ENCODE results near the gene DNAJC2. TPM values are rescaled to one million over a fixed set of nuclear protein-coding genes. Genes with fewer than 3 reads are reported as not detected.
"Not testable (repeated sequence)": the region's sequence is repeated elsewhere in the genome, so short reads cannot be mapped to it uniquely, and the experiment has no call there.

Gene DNAJC2
- total and polyA plus RNA-seq, 2 donors from 2014 or later = 14.4 to 20.9 TPM

- no peak for FAIRE-seq
Measured at GRCh38 chr7:103292122-103292521, 52.4 kb downstream of the DNAJC2 start.

DNA sequence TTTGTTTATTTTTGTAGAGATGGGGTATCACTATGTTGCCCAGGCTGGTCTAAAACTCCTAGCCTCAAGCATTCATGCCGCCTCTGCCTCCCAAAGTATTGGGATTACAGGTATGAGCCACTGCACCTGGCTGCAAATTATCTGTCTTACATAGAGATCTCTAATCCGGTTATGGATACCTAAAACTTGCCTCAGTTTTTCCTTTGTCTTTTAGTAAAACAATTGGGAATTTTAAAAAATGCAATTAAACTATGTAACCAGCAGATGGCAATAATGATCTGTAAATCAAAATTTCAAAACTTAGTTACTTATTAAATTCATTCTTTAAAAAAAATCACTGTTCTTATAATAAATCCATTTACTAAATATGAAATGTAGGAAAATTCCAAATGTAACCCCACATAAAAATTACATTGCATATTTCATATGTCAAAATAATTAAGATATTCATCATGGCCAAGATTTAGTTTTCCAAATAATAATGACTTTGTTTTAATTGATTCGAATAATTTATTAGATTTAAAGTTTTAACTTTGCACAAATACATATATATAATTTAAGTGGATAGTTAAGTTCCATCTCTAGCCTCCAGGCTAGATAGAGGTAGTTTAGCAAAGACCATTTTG is 61.7 kb downstream of the DNAJC2 start:
- H3K4me1 ChIP-seq (ENCODE audit: control insufficient read depth in 2 of 3, insufficient read depth in 2 of 3, low read depth in 1 of 3, low read length in 3 of 3); intact Hi-C loops (cut with DNase I); H3K27me3 ChIP-seq (ENCODE audit: control insufficient read depth, insufficient read depth, low read length); H3K4me3 ChIP-seq (ENCODE audit: low read length in 3 of 3); H3K36me3 ChIP-seq (ENCODE audit: control insufficient read depth in 2 of 3, insufficient read depth in 3 of 3, low read length in 3 of 3); H3K9ac ChIP-seq (ENCODE audit: low read length in 3 of 3); H3K27ac ChIP-seq (ENCODE audit: low read depth in 2 of 2, low read length in 2 of 2); DNase-seq; H3K9me3 ChIP-seq (ENCODE audit: control insufficient read depth in 2 of 3, insufficient read depth in 1 of 3, low read length in 3 of 3): not testable (repeated sequence)
- FAIRE-seq = peak; percentile 97

More at GRCh38 chr7:103292122-103292521, 52.4 kb downstream of the DNAJC2 start:
- DNase-seq = no peak
- intact Hi-C loops (cut with DNase I) = no loop called here
- Histone ChIP-seq H3K9ac (ENCODE audit: low read length in 3 of 3) (no peak overlapping the region), H3K4me3 (ENCODE audit: low read length in 3 of 3) (no peak overlapping the region), H3K27me3 (ENCODE audit: control insufficient read depth, insufficient read depth, low read length) (no peaks in the 10 kb centered on the region), H3K9me3 (ENCODE audit: control insufficient read depth in 2 of 3, insufficient read depth in 1 of 3, low read length in 3 of 3) (no peaks in the 10 kb centered on the region), H3K4me1 (ENCODE audit: control insufficient read depth in 2 of 3, insufficient read depth in 2 of 3, low read depth in 1 of 3, low read length in 3 of 3) (peaks cover 0 to 3% (median 2%) of the 10 kb centered on the region in 3 donors), H3K27ac (ENCODE audit: low read depth in 2 of 2, low read length in 2 of 2) (no peak overlapping the region), H3K36me3 (ENCODE audit: control insufficient read depth in 2 of 3, insufficient read depth in 3 of 3, low read length in 3 of 3) (no peaks in the 10 kb centered on the region)
- TF ChIP-seq, protein P1, sequence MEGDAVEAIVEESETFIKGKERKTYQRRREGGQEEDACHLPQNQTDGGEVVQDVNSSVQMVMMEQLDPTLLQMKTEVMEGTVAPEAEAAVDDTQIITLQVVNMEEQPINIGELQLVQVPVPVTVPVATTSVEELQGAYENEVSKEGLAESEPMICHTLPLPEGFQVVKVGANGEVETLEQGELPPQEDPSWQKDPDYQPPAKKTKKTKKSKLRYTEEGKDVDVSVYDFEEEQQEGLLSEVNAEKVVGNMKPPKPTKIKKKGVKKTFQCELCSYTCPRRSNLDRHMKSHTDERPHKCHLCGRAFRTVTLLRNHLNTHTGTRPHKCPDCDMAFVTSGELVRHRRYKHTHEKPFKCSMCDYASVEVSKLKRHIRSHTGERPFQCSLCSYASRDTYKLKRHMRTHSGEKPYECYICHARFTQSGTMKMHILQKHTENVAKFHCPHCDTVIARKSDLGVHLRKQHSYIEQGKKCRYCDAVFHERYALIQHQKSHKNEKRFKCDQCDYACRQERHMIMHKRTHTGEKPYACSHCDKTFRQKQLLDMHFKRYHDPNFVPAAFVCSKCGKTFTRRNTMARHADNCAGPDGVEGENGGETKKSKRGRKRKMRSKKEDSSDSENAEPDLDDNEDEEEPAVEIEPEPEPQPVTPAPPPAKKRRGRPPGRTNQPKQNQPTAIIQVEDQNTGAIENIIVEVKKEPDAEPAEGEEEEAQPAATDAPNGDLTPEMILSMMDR (IDR thresholded peaks at IDR 0.05; ENCODE audit: borderline replicate concordance, extremely low read depth, insufficient read depth) = no peak

DNA sequence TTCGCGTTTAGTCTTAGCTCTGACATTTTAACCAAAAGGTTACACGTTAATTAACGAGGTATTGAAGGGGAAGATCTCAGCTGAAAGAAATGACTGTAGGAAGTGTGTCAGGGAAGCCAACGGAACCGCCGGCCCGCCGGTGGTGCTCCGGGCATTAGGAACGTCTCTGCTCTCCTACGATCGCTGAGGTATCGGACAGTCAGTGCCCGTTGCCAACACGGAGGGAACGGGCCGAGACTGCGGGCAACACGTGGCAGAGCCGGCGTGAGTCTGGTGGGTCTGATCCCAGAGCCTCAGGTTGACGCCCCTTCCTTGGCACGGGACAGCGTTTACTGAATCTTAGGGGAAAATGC is 63.8 kb downstream of the DNAJC2 start:
- H3K27ac ChIP-seq (ENCODE audit: low read depth in 2 of 2, low read length in 2 of 2); H3K9ac ChIP-seq (ENCODE audit: low read length in 3 of 3); H3K9me3 ChIP-seq (ENCODE audit: control insufficient read depth in 2 of 3, insufficient read depth in 1 of 3, low read length in 3 of 3); intact Hi-C loops (cut with DNase I); H3K4me1 ChIP-seq (ENCODE audit: control insufficient read depth in 2 of 3, insufficient read depth in 2 of 3, low read depth in 1 of 3, low read length in 3 of 3); FAIRE-seq; H3K36me3 ChIP-seq (ENCODE audit: control insufficient read depth in 2 of 3, insufficient read depth in 3 of 3, low read length in 3 of 3); H3K27me3 ChIP-seq (ENCODE audit: control insufficient read depth, insufficient read depth, low read length): not testable (repeated sequence)
- H3K4me3 ChIP-seq (ENCODE audit: low read length in 3 of 3) = peak overlapping the region; percentile 42 to 66 (median 46)
- DNase-seq = peak in 2 of 5 donors; percentile 19 to 39

- Histone ChIP-seq H3K9ac (ENCODE audit: low read length in 3 of 3) (peak overlapping the region in 1 of 3 donors; percentile 46), H3K4me3 (ENCODE audit: low read length in 3 of 3) (peak overlapping the region; percentile 46 to 66 (median 64))
- H3K9me3 ChIP-seq (ENCODE audit: control insufficient read depth in 2 of 3, insufficient read depth in 1 of 3, low read length in 3 of 3); H3K27me3 ChIP-seq (ENCODE audit: control insufficient read depth, insufficient read depth, low read length); H3K4me1 ChIP-seq (ENCODE audit: control insufficient read depth in 2 of 3, insufficient read depth in 2 of 3, low read depth in 1 of 3, low read length in 3 of 3); H3K36me3 ChIP-seq (ENCODE audit: control insufficient read depth in 2 of 3, insufficient read depth in 3 of 3, low read length in 3 of 3); intact Hi-C loops (cut with DNase I); FAIRE-seq; H3K27ac ChIP-seq (ENCODE audit: low read depth in 2 of 2, low read length in 2 of 2): not testable (repeated sequence)
- peak; percentile 81 to 91 (median 88) for DNase-seq
Measured at GRCh38 chr7:103279963-103280802, 64.4 kb downstream of the DNAJC2 start.

- Histone ChIP-seq H3K9ac (ENCODE audit: low read length in 3 of 3) (peak overlapping the region in 2 of 3 donors; percentile 33 to 46), H3K4me3 (ENCODE audit: low read length in 3 of 3) (peak overlapping the region; percentile 46 to 66 (median 64))
- DNase-seq = peak in 2 of 5 donors; percentile 34 to 53
- FAIRE-seq; intact Hi-C loops (cut with DNase I); H3K9me3 ChIP-seq (ENCODE audit: control insufficient read depth in 2 of 3, insufficient read depth in 1 of 3, low read length in 3 of 3); H3K27me3 ChIP-seq (ENCODE audit: control insufficient read depth, insufficient read depth, low read length); H3K4me1 ChIP-seq (ENCODE audit: control insufficient read depth in 2 of 3, insufficient read depth in 2 of 3, low read depth in 1 of 3, low read length in 3 of 3); H3K36me3 ChIP-seq (ENCODE audit: control insufficient read depth in 2 of 3, insufficient read depth in 3 of 3, low read length in 3 of 3); H3K27ac ChIP-seq (ENCODE audit: low read depth in 2 of 2, low read length in 2 of 2): not testable (repeated sequence)
Measured at GRCh38 chr7:103279636-103279962, 65.0 kb downstream of the DNAJC2 start.

- H3K36me3 ChIP-seq (ENCODE audit: control insufficient read depth in 2 of 3, insufficient read depth in 3 of 3, low read length in 3 of 3); H3K9ac ChIP-seq (ENCODE audit: low read length in 3 of 3); H3K9me3 ChIP-seq (ENCODE audit: control insufficient read depth in 2 of 3, insufficient read depth in 1 of 3, low read length in 3 of 3); H3K27ac ChIP-seq (ENCODE audit: low read depth in 2 of 2, low read length in 2 of 2); H3K27me3 ChIP-seq (ENCODE audit: control insufficient read depth, insufficient read depth, low read length); H3K4me1 ChIP-seq (ENCODE audit: control insufficient read depth in 2 of 3, insufficient read depth in 2 of 3, low read depth in 1 of 3, low read length in 3 of 3); intact Hi-C loops (cut with DNase I); DNase-seq; H3K4me3 ChIP-seq (ENCODE audit: low read length in 3 of 3); FAIRE-seq: not testable (repeated sequence)
Measured at GRCh38 chr7:103278195-103278594, 66.4 kb downstream of the DNAJC2 start.

DNA sequence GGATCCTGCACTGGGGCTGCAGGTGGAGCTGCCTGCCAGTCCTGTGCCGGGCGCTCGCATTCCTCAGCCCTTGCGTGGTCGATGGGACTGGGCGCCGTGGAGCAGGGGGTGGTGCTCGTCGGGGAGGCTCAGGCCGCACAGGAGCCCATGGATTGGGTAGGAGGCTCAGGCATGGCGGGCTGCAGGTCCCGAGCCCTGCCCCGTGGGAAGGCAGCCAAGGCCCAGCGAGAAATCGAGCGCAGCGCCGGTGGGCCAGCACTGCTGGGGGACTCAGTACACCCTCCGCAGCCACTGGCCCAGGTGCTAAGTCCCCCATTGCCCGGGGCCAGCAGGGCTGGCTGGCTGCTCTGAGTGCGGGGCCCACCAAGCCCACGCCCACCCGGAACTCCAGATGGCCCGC is 69.7 kb downstream of the DNAJC2 start:
- intact Hi-C loops (cut with DNase I); H3K36me3 ChIP-seq (ENCODE audit: control insufficient read depth in 2 of 3, insufficient read depth in 3 of 3, low read length in 3 of 3); DNase-seq; H3K9ac ChIP-seq (ENCODE audit: low read length in 3 of 3); H3K4me1 ChIP-seq (ENCODE audit: control insufficient read depth in 2 of 3, insufficient read depth in 2 of 3, low read depth in 1 of 3, low read length in 3 of 3); H3K27me3 ChIP-seq (ENCODE audit: control insufficient read depth, insufficient read depth, low read length); FAIRE-seq; H3K9me3 ChIP-seq (ENCODE audit: control insufficient read depth in 2 of 3, insufficient read depth in 1 of 3, low read length in 3 of 3); H3K27ac ChIP-seq (ENCODE audit: low read depth in 2 of 2, low read length in 2 of 2); H3K4me3 ChIP-seq (ENCODE audit: low read length in 3 of 3): not testable (repeated sequence)
